GM21576 (cell line): ENCODE results near the gene ATP10A.
"Not testable (repeated sequence)": the region's sequence is repeated elsewhere in the genome, so short reads cannot be mapped to it uniquely, and the experiment has no call there.

Experiments used
- ATAC-seq: cut with Tn5 transposase; IDR thresholded peaks from one replicate; pipeline ENCODE4 v1.9.1; 2021; ENCODE audit warnings: mild to moderate bottlenecking, moderate library complexity; ENCODE audit not compliant: unreplicated experiment

ATP10A gene

DNA sequence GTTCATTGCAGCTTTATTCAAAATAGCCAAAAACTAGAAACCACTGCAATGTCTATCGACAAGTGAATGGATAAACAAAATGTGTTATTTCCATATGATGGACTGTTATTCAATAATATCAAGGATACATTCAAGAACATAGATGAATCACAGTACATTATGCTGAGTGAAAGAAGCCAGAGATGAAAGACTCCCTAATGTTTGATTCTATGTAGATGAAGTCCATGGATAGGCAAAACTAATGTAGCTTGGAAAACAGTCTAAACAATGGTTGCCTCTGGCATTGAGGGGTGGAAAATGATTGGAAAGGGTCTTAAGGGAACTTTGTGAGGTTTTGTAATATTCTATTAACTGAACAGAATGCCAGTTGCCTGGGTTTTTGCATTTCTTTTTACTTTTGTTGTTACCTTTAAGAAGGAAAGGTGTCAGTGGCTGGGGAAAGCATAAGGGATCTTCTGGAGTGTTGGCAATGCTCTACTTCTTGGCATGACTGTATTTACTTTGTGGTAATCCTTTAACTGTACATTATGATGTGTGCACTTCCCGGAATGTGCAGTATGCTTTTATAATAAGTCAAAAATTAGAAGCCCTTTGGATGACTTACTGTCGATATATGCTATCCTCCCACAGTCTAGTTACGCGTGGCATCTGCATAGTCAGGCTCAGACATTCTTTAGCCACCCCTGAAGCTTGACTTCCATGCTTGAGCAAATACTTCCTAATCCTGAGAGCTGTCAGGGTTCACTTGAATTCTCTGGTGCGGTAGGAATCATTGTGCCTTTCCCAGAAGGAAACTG lies 20.5 kb upstream of the ATP10A start:
- no peak for ATAC-seq

DNA sequence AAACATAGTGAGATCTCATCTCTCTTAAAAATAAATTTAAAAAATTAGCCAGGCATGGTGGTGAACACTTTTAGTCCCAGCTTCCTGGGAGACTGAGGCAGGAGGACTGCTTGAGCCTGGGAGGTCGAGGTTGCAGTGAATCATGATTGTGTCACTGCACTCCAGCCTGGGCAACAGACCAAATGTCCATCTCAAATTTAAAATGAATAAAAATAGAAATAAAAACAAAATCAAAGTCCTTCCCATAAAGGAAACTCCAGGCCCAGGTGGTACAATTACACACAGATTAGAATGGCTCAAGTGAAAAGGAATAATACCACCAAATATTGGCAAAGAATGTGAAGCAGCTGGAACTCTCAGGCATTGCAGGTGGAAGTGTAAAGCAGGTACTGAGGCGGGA lies 19.3 kb upstream of the ATP10A start:
- ATAC-seq = no peak

DNA sequence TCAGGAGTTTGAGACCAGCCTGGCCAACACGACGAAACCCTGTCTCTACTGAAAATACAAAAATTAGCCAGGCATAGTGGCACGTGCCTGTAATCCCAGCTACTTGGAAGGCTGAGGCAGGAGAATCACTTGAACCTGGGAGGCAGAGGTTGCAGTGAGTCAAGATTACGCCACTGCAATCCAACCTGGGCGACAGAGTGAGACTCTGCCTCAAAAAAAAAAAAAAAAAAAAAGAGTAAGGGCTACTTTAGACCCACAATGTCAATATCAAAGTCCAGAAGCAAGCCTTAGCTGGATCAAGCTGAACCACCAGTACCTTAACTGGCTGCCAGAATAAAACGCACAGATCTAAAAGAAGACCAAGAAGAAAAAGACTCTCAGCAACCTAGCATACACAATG lies 17.8 kb upstream of the ATP10A start:
- ATAC-seq = not testable (repeated sequence)

DNA sequence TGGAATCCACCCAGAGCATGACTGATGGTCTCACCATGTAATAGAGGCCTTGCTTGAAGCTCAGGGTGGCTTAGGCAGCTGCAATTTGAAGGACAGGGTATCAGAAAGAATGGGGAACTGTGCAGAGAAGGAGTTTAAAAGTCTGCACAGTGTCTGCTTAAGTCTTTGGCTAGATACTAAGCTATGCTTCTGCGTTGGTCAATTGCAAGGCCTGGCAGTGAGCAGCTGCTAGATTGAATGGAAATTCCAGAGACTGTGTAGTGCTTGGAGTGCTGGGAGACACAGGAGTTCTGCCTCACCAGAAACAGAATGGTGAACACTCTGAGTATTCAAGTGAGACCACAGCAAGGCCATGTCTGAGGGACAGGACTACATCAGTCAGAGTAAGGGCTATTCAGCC lies 17.3 kb upstream of the ATP10A start:
- no peak for ATAC-seq

- no peak for ATAC-seq
Observed at GRCh38 chr15:25879438-25879837, 16.3 kb upstream of the ATP10A start.

DNA sequence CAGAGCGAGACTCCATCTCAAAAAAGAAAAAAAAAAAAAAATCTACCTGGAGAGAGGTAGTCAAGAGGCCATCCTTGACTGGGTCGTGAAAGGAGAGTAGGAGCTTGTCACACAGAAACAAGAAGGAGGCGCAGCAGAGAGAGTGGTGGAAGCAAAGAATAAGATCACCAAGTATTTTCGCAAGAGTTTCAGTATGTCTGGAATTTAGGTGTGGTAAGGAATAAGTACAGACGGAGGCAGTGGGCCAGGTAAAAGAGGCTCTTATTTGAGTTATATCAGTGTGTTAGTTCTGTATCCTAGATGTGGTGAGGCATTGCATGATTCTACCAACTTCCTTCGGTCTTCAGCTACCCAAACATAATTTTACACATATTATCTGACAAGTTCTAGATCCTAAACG lies 14.6 kb upstream of the ATP10A start:
- ATAC-seq = no peak

GRCh38 chr15:25876231-25877140 lies 13.4 kb upstream of the ATP10A start:
- no peak for ATAC-seq

DNA sequence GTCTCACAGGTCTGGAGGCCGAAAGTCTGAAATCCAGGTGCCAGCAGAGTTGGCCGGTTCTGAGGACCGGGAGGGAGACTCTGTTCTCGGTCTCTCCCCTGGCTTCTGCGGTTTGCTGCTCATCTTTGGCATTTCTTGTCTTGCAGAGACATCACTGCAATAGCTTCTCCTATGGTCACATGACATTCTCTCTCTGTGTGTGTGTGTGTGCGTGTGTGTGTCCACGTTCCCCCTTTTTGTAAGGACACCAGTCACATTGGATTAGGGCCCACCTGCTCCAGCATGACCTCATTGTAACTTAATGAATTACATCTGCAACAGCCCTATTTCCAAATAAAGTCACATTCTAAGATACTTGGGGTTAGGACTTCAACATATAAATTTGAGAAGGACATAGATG lies 12.4 kb upstream of the ATP10A start:
- ATAC-seq = no peak

GRCh38 chr15:25874379-25874778 lies 11.3 kb upstream of the ATP10A start:
- ATAC-seq = no peak

DNA sequence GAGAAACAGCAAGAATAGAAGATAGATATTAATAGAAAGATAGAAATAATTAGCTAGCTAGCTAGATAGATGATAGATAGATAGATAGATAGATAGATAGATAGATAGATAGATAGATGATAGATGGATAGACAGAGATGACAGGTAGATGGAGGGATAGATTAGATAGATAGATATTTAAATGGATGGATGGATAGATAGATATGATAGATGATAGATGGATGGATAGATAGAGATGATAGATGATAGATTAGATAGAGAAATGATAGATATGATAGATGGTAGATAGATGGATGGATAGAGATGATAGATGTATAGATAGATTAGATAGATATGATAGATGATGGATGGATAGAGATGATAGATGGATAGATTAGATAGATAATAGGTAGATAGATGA lies 8.3 kb upstream of the ATP10A start:
- no peak for ATAC-seq

DNA sequence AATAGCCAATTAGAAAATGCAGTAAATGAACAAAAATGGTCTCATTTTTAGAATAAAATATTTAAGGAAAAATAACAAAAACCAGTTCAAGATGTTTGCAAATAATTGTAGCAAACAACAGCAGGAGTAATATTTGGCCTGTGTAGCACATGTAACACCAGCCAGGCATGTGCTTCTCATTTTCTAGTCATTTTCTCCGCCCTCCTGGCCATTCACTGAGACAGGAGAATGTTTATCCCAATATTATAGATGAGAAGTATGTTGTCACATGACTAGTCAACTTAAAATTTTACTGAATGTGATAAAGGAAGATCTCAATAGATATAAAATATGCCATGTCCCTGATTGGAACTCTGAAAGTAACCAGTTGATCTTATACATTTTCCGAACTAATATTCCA lies 7.8 kb upstream of the ATP10A start:
- no peak for ATAC-seq

DNA sequence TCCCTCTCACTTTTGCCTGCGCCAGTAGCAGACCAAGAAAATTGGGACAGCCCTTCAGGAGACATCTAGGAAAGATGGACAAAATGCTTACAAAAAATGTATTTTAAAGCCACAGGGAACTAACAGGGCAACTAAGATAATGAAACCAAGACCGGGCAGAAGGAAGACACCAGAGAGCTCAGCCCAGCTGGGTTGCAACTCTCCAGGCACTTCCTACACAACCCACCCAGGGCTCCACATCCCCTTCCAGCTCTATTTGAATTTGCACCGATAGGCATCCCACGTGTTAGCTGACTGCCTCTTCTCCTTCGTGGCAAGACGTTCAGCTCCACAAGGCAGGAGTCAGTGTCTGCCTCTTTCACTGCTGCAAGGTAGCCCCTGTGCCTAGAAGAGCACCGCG lies 6.6 kb upstream of the ATP10A start:
- ATAC-seq = no peak

DNA sequence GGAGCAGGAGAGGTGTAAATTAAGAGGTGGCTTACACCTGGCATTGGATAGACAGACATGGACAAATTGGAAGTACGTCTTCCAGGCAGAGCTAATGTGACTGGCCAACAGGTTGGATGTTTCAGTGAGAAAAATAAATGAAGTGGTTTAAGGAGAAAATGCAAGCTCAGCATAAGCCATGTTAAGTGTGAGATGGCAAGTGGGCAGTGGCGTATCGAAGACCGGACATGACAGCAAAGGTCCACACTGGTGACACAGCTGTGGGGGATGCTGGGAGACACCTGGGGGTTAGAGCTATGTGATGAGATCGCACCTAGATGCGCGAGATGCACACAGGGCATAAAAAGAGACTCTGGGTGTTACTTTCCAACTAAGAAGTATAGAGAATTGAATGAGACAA lies 3.7 kb upstream of the ATP10A start:
- no peak for ATAC-seq

GRCh38 chr15:25866251-25866650 lies 3.1 kb upstream of the ATP10A start:
- no peak for ATAC-seq

- no peak for ATAC-seq
Observed at GRCh38 chr15:25864966-25865365, 1.8 kb upstream of the ATP10A start.

DNA sequence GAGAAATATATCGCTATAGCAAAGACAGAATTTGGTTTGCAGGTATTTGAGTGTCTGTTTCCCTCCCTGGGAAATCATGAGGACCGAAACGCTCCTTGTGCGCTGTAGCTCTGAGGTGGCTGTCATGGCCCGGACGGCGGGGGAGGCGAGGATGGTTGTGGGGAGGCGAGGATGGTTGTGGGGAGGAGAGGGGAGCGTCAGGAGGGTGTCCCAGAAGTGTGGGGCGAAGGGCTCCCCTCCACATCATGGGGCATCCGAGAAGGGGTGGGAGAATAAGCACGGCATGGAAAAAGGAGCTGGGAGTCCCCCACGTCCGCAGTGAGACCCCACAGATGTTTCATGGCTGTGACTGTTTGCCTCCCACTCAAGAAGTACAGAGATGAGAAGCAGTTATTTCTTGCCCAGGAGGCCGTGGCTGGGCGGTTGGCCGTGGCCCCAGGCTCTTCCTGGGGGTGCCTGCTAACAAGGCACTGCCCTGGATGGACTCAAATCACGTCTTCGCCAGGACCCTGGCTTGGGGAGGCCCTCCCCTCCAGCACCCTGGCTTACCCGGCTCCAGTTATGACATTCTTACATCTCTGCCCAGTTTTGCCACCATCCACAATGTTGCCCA lies 947 bp upstream of the ATP10A start:
- no peak for ATAC-seq

DNA sequence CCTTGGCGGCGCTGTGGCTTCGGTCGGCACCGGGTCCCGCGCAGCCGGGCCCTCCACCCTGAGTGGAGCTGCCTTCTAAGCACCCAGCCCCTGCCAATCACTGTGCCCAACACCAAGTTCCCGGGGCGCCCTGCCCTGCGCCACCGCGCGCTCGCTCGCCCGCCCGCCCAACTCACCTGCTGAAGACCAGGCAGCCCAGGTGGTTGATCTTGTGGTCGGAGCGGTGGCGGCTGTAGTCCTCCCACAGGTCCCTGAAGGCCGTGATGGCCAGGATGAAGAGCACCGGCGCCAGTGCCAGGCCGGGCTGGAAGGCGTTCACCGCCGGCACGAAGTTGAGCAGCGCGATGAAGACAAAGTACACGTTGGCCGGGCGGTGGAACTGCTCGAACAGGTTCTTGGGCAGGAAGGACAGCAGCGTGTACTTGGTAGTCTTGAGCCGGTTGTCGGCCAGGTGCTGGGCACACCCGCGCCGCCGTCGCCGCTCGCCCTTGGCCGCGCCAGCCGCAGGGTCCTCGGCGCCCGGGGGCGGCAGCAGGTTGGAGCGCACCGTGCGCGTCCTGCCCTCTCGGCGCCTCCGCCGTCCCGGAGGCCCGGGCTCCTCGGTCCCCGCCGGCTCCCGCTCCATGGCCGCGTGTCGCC lies 536 bp downstream of the ATP10A start:
- ATAC-seq = no peak

GRCh38 chr15:25862071-25862471 lies 1.1 kb downstream of the ATP10A start:
- no peak for ATAC-seq

DNA sequence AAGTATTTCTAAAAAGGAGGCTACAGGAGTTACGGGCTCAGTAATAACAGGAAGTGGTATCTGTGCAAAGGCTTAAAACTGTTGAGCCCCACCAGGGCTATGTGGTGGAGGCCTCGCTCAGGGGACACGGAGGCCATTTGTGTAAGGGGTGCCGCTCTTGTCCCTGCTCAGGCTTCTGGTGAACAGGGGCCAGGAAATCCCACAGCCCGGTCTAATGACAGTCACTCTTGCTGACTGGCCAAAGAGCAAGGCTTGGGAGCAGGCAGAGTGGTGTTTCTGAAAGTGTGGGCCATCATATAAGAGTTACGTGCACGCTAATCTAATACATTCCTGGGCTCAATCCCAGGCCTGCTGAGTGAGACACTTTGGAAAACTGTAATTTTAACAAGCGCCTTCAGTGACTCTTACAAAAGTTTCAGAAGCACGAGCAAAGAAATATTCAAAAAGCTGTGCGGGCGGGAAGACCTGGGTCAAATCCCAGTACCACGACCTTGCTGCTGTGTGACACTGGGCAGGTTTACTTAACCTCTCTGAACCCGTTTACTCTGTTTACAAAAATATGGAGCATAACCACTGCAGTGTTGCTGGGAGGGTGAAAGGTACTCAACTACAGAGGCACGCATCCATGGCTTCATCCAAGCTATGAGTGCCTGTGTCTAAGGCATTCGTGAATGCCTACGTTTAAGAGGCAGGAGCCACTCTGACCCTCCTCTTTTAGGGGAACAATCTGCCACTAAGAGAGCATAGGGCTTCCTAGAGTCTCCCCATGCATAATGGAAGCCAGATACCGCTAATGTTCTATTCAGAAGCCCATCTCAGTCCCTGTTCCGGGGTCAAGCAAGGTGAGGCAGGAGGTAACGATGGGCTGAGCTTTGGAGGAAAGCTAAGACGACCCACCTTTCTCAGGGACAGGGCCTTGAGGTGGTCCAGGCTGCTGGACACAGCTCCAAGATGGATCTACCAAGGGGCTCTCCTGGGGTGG lies 2.0 kb downstream of the ATP10A start:
- ATAC-seq = no peak
